Endodermal cell (in vitro differentiated cells): ENCODE data around the gene FCN1. TPM values are rescaled to one million over a fixed set of nuclear protein-coding genes. Genes with fewer than 3 reads are reported as not detected.
A peak's percentile ranks its signal among the peaks of the same experiment; 100 is the strongest.

Experiments used
- DNase-seq: peaks from one replicate; pipeline ENCODE4 v3.0.0-alpha.2; 2017
- H3K27ac ChIP-seq: 2 replicates; pipeline ENCODE4 v1.5.1; 2013; ENCODE audit warnings: mild to moderate bottlenecking, low read depth, low read length, moderate library complexity
- H3K27me3 ChIP-seq: 2 replicates; pipeline ENCODE4 v1.6.1; 2013; ENCODE audit warnings: mild to moderate bottlenecking, low read length, moderate library complexity; ENCODE audit not compliant: insufficient read depth, control insufficient read depth, poor library complexity, severe bottlenecking
- H3K36me3 ChIP-seq: 2 replicates; pipeline ENCODE4 v1.7.0; 2013; ENCODE audit warnings: mild to moderate bottlenecking, low read length, moderate library complexity; ENCODE audit not compliant: control insufficient read depth, insufficient read depth
- H3K4me1 ChIP-seq: one replicate; pipeline ENCODE4 v1.7.0; 2013; ENCODE audit warnings: low read length; ENCODE audit not compliant: control insufficient read depth, insufficient read depth
- H3K4me3 ChIP-seq: 2 replicates; pipeline ENCODE4 v1.5.1; 2013; ENCODE audit warnings: mild to moderate bottlenecking, low read length, moderate library complexity
- H3K9ac ChIP-seq: 2 replicates; pipeline ENCODE4 v1.6.1; 2013; ENCODE audit warnings: mild to moderate bottlenecking, low read length, moderate library complexity; ENCODE audit not compliant: poor library complexity, severe bottlenecking; ENCODE audit errors: extremely low read depth
- H3K9me3 ChIP-seq: 2 replicates; pipeline ENCODE4 v1.6.1; 2013; ENCODE audit warnings: mild to moderate bottlenecking, low read length, moderate library complexity; ENCODE audit not compliant: control insufficient read depth
- H3K27ac Mint-ChIP-seq: 2 replicates; pipeline ENCODE4 v1.8.0; 2020; ENCODE audit warnings: mixed read lengths
- H3K27me3 Mint-ChIP-seq: 2 replicates; pipeline ENCODE4 v1.8.0; 2021; ENCODE audit warnings: mild to moderate bottlenecking, mixed read lengths; ENCODE audit not compliant: insufficient read depth
- H3K36me3 Mint-ChIP-seq: 2 replicates; pipeline ENCODE4 v1.8.0; 2020; ENCODE audit warnings: low read depth, mixed read lengths
- H3K4me1 Mint-ChIP-seq: 2 replicates; pipeline ENCODE4 v1.8.0; 2020; ENCODE audit warnings: mixed read lengths
- H3K4me3 Mint-ChIP-seq: 2 replicates; pipeline ENCODE4 v1.8.0; 2020; ENCODE audit warnings: mild to moderate bottlenecking, moderate library complexity, mixed read lengths
- H3K9me3 Mint-ChIP-seq: 2 replicates; pipeline ENCODE4 v1.8.0; 2020; ENCODE audit warnings: mild to moderate bottlenecking, mixed read lengths
- WGBS, 2 experiments: methylation state at CpG; one replicate each; pipeline versions ENCODE4 v1.1.5 to v1.1.7; 2013; ENCODE audit warnings: missing lambda C conversion rate in 2 of 2, mixed read lengths in 1 of 2; ENCODE audit not compliant: insufficient coverage in 1 of 2, insufficient read length in 1 of 2; 5-methylcytosine and 5-hydroxymethylcytosine counted together
- total RNA-seq, 2 donors: library from RNA; stranded (reverse); fragmentation: NEBNext Ultra II Directional in 1 of 2; extraction: Animal tissue kit (Norgen Biotek cat#: 25700) in 1 of 2; gene quantifications; 2 replicates in 1 of 2; 3 replicates in 1 of 2; pipeline ENCODE4 v1.2.1, GENCODE V29; 2021
- TF ChIP-seq, protein P1 (sequence below): fragments of 200-600 bp; sonication (generic); conservative IDR thresholded peaks from 2 replicates; pipeline ENCODE4 v1.5.0; 2021; ENCODE audit warnings: antibody characterized with exemption, mild to moderate bottlenecking

The FCN1 gene
- total RNA-seq, 2 donors from 2014 or later, result not detected

- Mint-ChIP-seq H3K27ac (no peak overlapping the region), H3K9me3 (no peaks in the 10 kb centered on the region), H3K4me1 (peaks cover 12% of the 10 kb centered on the region), H3K36me3 (no peaks in the 10 kb centered on the region), H3K4me3 (no peak overlapping the region), H3K27me3 (peaks cover 1% of the 10 kb centered on the region)
- no peak overlapping the region for H3K4me3 ChIP-seq
- TF ChIP-seq, protein P1, sequence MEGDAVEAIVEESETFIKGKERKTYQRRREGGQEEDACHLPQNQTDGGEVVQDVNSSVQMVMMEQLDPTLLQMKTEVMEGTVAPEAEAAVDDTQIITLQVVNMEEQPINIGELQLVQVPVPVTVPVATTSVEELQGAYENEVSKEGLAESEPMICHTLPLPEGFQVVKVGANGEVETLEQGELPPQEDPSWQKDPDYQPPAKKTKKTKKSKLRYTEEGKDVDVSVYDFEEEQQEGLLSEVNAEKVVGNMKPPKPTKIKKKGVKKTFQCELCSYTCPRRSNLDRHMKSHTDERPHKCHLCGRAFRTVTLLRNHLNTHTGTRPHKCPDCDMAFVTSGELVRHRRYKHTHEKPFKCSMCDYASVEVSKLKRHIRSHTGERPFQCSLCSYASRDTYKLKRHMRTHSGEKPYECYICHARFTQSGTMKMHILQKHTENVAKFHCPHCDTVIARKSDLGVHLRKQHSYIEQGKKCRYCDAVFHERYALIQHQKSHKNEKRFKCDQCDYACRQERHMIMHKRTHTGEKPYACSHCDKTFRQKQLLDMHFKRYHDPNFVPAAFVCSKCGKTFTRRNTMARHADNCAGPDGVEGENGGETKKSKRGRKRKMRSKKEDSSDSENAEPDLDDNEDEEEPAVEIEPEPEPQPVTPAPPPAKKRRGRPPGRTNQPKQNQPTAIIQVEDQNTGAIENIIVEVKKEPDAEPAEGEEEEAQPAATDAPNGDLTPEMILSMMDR, result no peak
- H3K36me3 ChIP-seq, result no peaks in the 10 kb centered on the region
- H3K27ac ChIP-seq, result no peak overlapping the region
- no peak for DNase-seq
- H3K9me3 ChIP-seq, result no peaks in the 10 kb centered on the region
- no peaks in the 10 kb centered on the region for H3K27me3 ChIP-seq
- H3K9ac ChIP-seq, result no peak overlapping the region
- peaks cover 4% of the 10 kb centered on the region for H3K4me1 ChIP-seq
- 81 to 83% methylated on average over 6 to 9 of the region's 9 CpGs for WGBS, 2 experiments
These were observed 19.4 kb upstream of the FCN1 start for GRCh38 chr9:134937164-134937555.

DNA sequence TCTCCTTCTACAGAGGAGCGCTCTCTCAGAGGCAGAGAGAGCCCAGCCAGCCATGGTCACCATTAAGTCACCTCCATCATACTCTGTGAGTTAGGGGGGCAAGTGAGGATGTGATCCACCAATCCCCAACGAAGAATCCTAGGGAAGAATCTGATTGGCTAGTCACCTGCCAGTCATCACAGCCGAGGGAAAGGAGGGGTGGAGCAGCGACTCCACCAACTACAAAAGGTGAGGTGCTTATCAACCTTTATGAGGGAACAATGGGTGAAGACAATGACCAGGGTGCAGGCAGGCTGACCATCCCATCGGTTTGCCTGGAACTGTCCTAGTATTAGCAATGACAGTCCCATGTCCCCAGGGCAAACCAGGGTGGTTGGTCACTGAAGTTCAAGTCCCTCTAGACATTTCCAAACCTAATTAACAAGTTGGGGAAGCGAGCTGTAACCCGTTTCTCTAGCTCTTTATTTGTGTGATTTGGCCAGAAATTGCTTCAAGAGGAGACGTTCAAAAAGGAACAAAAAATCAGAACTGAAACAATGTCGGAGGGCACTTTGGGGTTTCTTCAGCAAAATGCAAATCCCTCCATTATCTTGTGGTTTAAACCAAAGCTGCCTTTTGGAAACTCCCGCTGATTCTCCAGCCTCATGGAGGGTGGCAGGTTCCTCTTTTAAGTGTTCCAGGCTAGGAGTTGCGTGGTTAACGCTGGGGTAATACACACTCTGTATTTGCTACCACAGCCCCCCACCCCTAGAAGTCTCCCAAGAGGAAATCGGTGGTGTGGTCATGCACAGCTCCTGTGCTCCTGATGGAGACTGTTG lies 18.8 kb upstream of the FCN1 start:
- TF ChIP-seq, protein P1, result no peak
- Mint-ChIP-seq H3K36me3 (no peaks in the 10 kb centered on the region), H3K9me3 (no peaks in the 10 kb centered on the region), H3K27ac (no peak overlapping the region), H3K4me1 (peaks cover 14% of the 10 kb centered on the region), H3K4me3 (no peak overlapping the region), H3K27me3 (peaks cover 1% of the 10 kb centered on the region)
- Histone ChIP-seq H3K4me1 (peaks cover 4% of the 10 kb centered on the region), H3K9me3 (no peaks in the 10 kb centered on the region), H3K27ac (peak overlapping the region; percentile 80), H3K4me3 (no peak overlapping the region), H3K36me3 (no peaks in the 10 kb centered on the region), H3K9ac (no peak overlapping the region), H3K27me3 (no peaks in the 10 kb centered on the region)
- no peak for DNase-seq
- 91 to 93% methylated on average over 10 to 13 of the region's 13 CpGs for WGBS, 2 experiments

DNA sequence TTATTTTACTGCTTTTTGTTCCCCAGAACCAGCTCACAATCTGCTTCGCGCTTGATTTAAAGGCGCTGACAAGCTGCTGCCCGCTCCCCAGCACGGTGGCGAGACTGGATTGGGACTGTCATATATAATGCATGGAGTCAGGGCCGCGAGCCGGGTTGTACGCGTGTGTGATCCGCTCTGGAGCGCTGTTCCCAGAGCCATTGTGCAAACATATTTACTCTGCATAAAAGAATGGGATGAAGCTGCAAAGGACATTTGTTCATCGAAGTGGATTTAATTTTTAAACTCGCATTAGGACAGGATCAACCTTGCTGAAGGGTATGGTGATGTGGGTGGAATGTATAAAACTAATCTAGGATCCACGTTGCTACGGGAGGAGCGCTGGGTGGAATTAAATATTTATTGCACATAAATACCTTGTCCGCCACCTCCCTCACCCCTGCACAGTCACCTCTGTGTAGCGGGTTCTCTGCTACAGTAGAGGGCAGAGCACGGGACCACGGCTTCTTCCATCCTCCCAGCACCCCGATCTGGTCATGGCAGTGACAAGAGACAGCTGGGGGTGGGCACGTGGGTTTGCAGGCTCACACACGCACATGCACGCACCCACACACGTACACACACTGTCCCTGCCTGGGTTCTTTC lies 18.1 kb upstream of the FCN1 start:
- H3K27me3 Mint-ChIP-seq, result peaks cover 1% of the 10 kb centered on the region
- H3K4me1 Mint-ChIP-seq, result peaks cover 20% of the 10 kb centered on the region
- no peak overlapping the region for H3K27ac Mint-ChIP-seq
- DNase-seq, result no peak
- H3K9ac ChIP-seq, result no peak overlapping the region
- peak overlapping the region; percentile 80 for H3K27ac ChIP-seq
- H3K9me3 ChIP-seq, result no peaks in the 10 kb centered on the region
- H3K4me3 Mint-ChIP-seq, result no peak overlapping the region
- 91 to 92% methylated on average over 25 to 27 of the region's 27 CpGs for WGBS, 2 experiments
- TF ChIP-seq, protein P1, result no peak
- H3K4me3 ChIP-seq, result no peak overlapping the region
- H3K9me3 Mint-ChIP-seq, result no peaks in the 10 kb centered on the region
- no peaks in the 10 kb centered on the region for H3K36me3 ChIP-seq
- H3K36me3 Mint-ChIP-seq, result no peaks in the 10 kb centered on the region
- H3K27me3 ChIP-seq, result no peaks in the 10 kb centered on the region
- peaks cover 6% of the 10 kb centered on the region for H3K4me1 ChIP-seq
